Measurements from ENCODE around the gene EIF2AK2.
"Not testable (repeated sequence)": the region's sequence is repeated elsewhere in the genome, so short reads cannot be mapped to it uniquely, and the experiment has no call there.

Gene EIF2AK2

DNA sequence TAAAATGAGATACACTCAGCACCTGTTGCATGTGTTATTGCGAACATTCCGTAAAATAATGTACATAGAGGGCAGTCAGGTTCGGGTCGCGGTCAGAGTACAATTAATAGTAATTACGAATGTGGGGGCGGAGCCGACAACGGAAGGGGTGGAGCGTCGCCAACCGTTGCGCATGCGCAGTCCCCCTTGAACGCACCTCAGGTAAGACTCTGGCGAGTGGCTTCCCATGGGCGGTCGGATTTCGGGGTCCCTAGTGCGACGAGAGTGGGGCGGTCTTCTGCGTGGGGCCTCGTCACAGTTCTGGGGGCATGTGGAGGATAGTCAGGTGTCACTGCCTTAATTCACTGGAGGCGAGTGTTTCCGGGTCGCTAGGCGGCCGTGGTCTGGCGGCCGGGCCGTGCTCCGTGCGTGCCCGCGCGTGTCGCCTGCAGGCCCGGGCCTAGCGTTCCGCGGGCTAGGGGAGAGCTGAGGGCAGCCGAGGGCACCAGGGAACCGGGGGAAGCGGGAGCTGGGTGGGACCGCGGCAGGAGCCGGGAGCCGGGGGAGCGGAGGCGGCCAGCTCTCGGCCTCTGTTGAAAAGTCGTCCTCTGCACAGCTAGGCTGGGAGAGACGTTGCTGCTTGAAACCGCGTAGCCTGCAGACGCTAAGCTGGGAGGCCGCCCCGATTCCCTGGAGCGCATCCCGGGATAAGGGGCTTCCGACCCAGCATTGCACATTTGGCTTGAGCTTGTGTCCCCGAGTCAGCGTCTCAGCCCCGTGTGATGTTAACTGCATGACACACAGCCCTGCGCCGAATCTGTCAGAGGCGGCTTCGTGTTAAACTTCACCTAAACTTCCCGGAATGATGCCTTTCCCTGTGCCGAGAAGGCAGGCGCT is 39.8 kb upstream of the EIF2AK2 start, which contains the start of gene CEBPZOS:
Gene CEBPZOS (plus strand): TSS at position 177 of the 876 bp plus-strand sequence. CDS start 3,209 bp downstream, outside the sequence.
- H3K27ac ChIP-seq, result peak within 1 kb of the TSS; percentile 86 to 95
- DNase-seq (ENCODE audit: low spot score), result peak; percentile 82
- peak within 1 kb of the TSS; percentile 73 for H3K4me3 ChIP-seq
- TF ChIP-seq, protein P1, sequence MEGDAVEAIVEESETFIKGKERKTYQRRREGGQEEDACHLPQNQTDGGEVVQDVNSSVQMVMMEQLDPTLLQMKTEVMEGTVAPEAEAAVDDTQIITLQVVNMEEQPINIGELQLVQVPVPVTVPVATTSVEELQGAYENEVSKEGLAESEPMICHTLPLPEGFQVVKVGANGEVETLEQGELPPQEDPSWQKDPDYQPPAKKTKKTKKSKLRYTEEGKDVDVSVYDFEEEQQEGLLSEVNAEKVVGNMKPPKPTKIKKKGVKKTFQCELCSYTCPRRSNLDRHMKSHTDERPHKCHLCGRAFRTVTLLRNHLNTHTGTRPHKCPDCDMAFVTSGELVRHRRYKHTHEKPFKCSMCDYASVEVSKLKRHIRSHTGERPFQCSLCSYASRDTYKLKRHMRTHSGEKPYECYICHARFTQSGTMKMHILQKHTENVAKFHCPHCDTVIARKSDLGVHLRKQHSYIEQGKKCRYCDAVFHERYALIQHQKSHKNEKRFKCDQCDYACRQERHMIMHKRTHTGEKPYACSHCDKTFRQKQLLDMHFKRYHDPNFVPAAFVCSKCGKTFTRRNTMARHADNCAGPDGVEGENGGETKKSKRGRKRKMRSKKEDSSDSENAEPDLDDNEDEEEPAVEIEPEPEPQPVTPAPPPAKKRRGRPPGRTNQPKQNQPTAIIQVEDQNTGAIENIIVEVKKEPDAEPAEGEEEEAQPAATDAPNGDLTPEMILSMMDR (IDR thresholded peaks at IDR 0.05), result no peak

DNA sequence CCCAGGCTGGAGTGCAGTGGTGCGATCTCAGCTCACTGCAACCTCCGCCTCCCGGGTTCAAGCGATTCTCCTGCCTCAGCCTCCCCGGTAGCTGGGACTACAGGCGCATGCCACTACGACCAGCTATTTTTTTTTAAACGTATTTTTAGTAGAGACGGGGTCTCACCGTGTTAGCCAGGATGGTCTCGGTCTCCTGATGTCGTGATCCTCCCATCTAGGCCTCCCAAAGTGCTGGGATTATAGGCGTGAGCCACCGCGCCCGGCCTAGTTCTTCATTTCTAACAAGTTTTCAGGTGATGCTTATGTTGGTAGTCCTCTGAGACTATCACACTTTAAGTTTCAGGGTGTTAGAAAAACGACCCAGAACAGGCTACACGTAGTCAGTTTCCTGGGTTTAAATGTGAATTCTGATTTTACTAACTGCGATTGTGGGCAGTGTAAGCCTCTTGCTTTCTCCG is 39.1 kb upstream of the EIF2AK2 start:
- peak overlapping the region; percentile 86 to 95 for H3K27ac ChIP-seq
- DNase-seq (ENCODE audit: low spot score), result not testable (repeated sequence)
- peak overlapping the region; percentile 73 for H3K4me3 ChIP-seq

DNA sequence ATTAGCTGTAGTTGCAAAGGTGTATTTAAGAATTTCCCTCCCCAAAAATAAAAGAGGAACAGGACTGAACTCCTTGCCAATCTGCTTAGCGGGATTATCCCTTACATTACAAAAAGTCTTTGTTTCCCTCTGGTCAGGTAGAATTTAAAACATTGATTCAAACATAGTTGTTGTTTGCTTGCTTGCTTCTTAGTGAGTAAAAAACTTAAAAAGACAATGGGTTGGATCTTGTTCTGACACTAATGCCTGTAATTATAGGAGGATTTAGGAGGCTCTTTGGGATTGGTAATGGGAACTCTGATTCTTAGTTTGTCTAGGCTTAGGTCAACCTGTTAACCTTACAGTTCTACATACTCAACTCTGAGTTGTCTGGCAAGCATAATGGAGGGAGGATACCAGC is 35.8 kb upstream of the EIF2AK2 start:
- H3K27ac ChIP-seq, result no peak overlapping the region
- no peak for DNase-seq (ENCODE audit: low spot score)
- no peak overlapping the region for H3K4me3 ChIP-seq
- TF ChIP-seq, protein P1 (IDR thresholded peaks at IDR 0.05), result no peak

DNA sequence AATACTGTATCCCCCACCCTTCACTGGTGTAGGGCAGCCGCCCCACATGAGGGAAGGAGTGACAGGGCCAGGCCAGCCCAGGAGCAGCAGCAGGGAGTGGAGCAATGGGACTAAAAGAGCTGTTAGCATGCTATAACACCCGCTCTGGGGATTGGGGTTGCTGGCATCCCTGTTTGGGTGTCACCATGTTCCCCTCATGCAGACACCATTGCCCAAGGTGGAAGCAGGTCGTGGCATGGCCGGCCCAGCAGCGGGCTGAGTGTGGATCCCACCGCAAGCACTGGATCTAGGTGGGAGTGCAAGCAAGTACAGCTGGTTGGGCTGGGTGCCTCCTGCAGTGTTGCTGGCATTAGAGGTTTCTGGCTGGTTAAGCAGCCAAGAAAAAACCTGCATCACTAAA is 35.0 kb upstream of the EIF2AK2 start:
- Histone ChIP-seq H3K4me3 (no peak overlapping the region), H3K27ac (no peak overlapping the region)
- no peak for DNase-seq (ENCODE audit: low spot score)
- TF ChIP-seq, protein P1 (IDR thresholded peaks at IDR 0.05), result no peak

DNA sequence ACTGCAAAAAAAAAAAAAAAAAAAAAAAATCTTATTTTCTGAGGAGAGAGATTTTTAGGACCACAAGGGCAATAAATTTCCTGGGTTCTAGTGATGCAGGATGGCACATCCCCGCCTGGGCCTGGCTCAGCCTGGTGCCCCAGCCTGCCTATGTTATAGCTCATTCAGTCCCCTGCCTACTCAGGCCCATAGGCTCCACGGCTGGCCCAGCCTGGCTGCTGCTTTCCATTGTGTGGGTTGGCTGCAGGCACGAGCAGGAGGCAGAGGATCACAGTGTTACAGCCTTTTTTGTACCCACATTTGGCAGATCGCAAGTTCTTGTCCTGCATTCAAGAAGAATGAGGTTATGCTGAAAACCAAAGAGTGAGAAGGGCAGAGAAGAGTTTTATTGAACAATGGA is 34.5 kb upstream of the EIF2AK2 start:
- no peak overlapping the region for H3K27ac ChIP-seq
- H3K4me3 ChIP-seq, result no peak overlapping the region
- TF ChIP-seq, protein P1 (IDR thresholded peaks at IDR 0.05), result no peak
- DNase-seq (ENCODE audit: low spot score), result no peak

DNA sequence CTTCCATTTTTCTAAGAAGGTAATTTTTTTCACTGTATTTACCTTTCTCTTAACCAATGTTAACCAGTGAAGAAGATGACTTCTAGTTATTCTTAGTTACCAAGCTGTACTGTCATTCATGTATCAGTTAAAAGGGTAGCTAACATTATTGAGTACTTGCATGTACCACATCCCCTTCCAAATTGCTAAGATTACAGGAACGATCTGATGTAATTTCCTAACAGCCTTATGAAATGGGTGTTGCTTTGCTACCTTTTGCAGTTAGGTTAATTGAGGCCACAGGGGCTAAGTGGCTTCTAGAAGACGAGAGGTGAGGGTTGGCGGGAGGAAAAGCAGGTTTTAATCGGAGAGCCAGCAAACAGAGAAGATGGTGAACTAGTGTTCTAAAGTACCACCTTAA is 33.5 kb upstream of the EIF2AK2 start:
- H3K27ac ChIP-seq, result no peak overlapping the region
- no peak for DNase-seq (ENCODE audit: low spot score)

DNA sequence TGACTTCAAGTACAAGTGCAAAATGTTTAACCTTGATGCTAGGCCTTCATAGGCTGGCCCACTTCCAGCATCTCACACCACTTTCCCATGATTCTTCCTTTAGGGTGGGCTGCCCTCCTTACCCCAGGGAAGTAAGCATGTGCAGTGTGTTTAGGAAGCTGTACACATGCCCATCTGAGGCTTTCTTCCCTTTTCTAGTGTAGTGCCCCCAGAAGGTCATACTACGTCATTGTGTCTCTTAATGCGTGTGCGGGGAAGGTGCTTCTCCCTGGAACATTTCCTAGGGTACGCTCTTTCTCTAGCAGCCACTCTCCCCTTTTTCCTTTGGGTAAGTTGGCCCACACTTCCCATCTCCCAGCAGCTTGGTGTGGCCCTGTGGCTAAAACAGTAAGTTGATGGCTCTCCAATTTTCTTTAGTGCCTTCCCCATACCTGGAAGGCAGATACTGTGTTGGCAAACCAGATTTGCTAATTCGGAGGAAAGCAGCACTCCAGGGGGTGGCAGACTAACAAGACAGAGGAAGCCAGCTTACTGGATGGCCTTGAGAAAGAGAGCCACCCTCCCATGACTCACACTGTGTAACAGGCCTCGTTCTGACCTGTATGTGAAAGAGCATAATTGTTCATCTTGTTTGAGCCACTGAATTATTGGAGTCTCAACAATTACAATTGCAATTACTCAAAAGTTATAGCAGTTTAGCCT is 32.8 kb upstream of the EIF2AK2 start:
- no peak overlapping the region for H3K4me3 ChIP-seq
- no peak for DNase-seq (ENCODE audit: low spot score)
- no peak overlapping the region for H3K27ac ChIP-seq
- TF ChIP-seq, protein P1 (IDR thresholded peaks at IDR 0.05), result no peak

More for the DNA sequence above, 33.5 kb upstream of the EIF2AK2 start:
- TF ChIP-seq, protein P1 (IDR thresholded peaks at IDR 0.05), result no peak
- no peak overlapping the region for H3K4me3 ChIP-seq
